Neural progenitor cell (in vitro differentiated cells): Measurements from ENCODE around the gene SYNC. TPM values are rescaled to one million over a fixed set of nuclear protein-coding genes. Genes with fewer than 3 reads are reported as not detected.
"Not testable (repeated sequence)": the region's sequence is repeated elsewhere in the genome, so short reads cannot be mapped to it uniquely, and the experiment has no call there.

Experiments
- DNase-seq: peaks from one replicate; pipeline ENCODE4 v3.0.0-alpha.2; 2016; ENCODE audit warnings: low spot score
- H2AFZ ChIP-seq: fragments of 200-600 bp; sonication (generic); replicated peaks from 2 replicates; pipeline ENCODE4 v1.6.1; 2016; ENCODE audit warnings: antibody characterized with exemption
- H3F3A ChIP-seq: fragments of 200-600 bp; sonication (generic); 2 replicates; pipeline ENCODE4 v1.6.1; 2016; ENCODE audit warnings: antibody characterized with exemption, low read depth
- H3K27ac ChIP-seq: fragments of 200-600 bp; sonication (generic); 2 replicates; pipeline ENCODE4 v1.5.1; 2016; ENCODE audit warnings: mild to moderate bottlenecking
- H3K27me3 ChIP-seq: fragments of 200-600 bp; sonication (generic); 2 replicates; pipeline ENCODE4 v1.6.1; 2016; ENCODE audit warnings: mild to moderate bottlenecking, moderate library complexity
- H3K36me3 ChIP-seq: fragments of 200-600 bp; sonication (generic); 2 replicates; pipeline ENCODE4 v1.5.1; 2016
- H3K4me1 ChIP-seq: fragments of 200-600 bp; sonication (generic); 2 replicates; pipeline ENCODE4 v1.6.1; 2016; ENCODE audit warnings: mixed run types
- H3K4me2 ChIP-seq: fragments of 200-600 bp; sonication (generic); 2 replicates; pipeline ENCODE4 v1.6.1; 2016
- H3K4me3 ChIP-seq: fragments of 200-600 bp; sonication (generic); 2 replicates; pipeline ENCODE4 v1.5.1; 2016
- H3K79me2 ChIP-seq: fragments of 200-600 bp; sonication (generic); 2 replicates; pipeline ENCODE4 v1.6.1; 2016; ENCODE audit warnings: low read depth
- H3K9ac ChIP-seq: fragments of 200-600 bp; sonication (generic); 2 replicates; pipeline ENCODE4 v1.6.1; 2016
- H3K9me3 ChIP-seq: fragments of 200-600 bp; sonication (generic); 2 replicates; pipeline ENCODE4 v1.5.1; 2016; ENCODE audit warnings: low read depth
- H4K20me1 ChIP-seq: fragments of 200-600 bp; sonication (generic); 2 replicates; pipeline ENCODE4 v1.6.1; 2016; ENCODE audit warnings: low read depth
- H3K27ac Mint-ChIP-seq: 3 replicates; pipeline ENCODE4 v1.8.0; 2021; ENCODE audit warnings: mixed read lengths
- H3K27me3 Mint-ChIP-seq: 2 replicates; pipeline ENCODE4 v1.8.0; 2022; ENCODE audit warnings: low read depth, mild to moderate bottlenecking, inconsistent platforms, moderate library complexity, mixed read lengths; ENCODE audit not compliant: insufficient read depth
- H3K36me3 Mint-ChIP-seq: 3 replicates; pipeline ENCODE4 v1.8.0; 2021; ENCODE audit warnings: mixed read lengths
- H3K4me1 Mint-ChIP-seq: 3 replicates; pipeline ENCODE4 v1.8.0; 2021; ENCODE audit warnings: mixed read lengths
- H3K4me3 Mint-ChIP-seq: 3 replicates; pipeline ENCODE4 v1.8.0; 2021; ENCODE audit warnings: mild to moderate bottlenecking, moderate library complexity, mixed read lengths
- H3K9me3 Mint-ChIP-seq: 3 replicates; pipeline ENCODE4 v1.8.0; 2020; ENCODE audit warnings: mixed read lengths
- EZH2 ChIP-seq: fragments of 200-600 bp; sonication (generic); IDR thresholded peaks from 2 replicates; pipeline ENCODE4 v1.6.1; 2017; ENCODE audit warnings: antibody characterized with exemption, mild to moderate bottlenecking, moderate library complexity
- EZH2phosphoT487 ChIP-seq: fragments of 200-600 bp; sonication (generic); IDR thresholded peaks from 2 replicates; pipeline ENCODE4 v1.6.1; 2017; ENCODE audit warnings: antibody characterized with exemption
- total RNA-seq: library from RNA; depleted of rRNA; stranded (reverse); fragments of >200 nt; gene quantifications from 2 replicates; pipeline ENCODE4 v1.2.3, GENCODE V29; 2015; ENCODE audit warnings: low replicate concordance
- TF ChIP-seq, protein P1 (sequence below): fragments of 200-600 bp; sonication (generic); IDR thresholded peaks from 2 replicates; pipeline ENCODE4 v1.5.1; 2017; ENCODE audit warnings: antibody characterized with exemption, mild to moderate bottlenecking

The SYNC gene
- total RNA-seq, 1 donor from 2014 or later = not detected

DNA sequence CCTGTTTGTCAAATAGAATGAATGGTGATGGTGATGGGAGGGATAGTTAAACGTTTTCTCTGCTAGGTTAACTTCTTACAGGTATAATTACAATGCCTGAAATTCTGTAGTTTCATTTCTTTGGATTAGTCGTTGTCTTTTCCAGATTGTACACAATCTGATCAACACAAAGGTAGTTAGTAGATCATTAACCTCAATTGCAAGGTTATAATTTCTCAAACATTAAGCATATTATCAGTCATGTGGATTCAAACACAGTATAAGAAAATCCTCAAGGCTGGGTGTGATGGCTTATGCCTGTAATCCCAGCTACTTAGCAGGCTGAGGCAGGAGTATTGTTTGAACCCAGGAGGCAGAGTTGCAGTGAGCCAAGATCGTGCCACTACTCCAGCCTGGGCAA lies 20.6 kb downstream of the SYNC start:
- no peaks in the 10 kb centered on the region for H3K4me1 ChIP-seq
- H3K4me2 ChIP-seq = no peak overlapping the region
- H2AFZ ChIP-seq = no peak overlapping the region
- H3K4me3 ChIP-seq = no peak overlapping the region
- Mint-ChIP-seq H3K9me3 (no peaks in the 10 kb centered on the region), H3K4me3 (no peak overlapping the region), H3K36me3 (peaks cover 29% of the 10 kb centered on the region), H3K27me3 (no peaks in the 10 kb centered on the region), H3K27ac (no peak overlapping the region), H3K4me1 (no peaks in the 10 kb centered on the region)
- H4K20me1 ChIP-seq = peaks cover 6% of the 10 kb centered on the region
- no peaks in the 10 kb centered on the region for H3K27me3 ChIP-seq
- H3K9ac ChIP-seq = no peak overlapping the region
- TF ChIP-seq EZH2phosphoT487 = no peak
- TF ChIP-seq, protein P1, sequence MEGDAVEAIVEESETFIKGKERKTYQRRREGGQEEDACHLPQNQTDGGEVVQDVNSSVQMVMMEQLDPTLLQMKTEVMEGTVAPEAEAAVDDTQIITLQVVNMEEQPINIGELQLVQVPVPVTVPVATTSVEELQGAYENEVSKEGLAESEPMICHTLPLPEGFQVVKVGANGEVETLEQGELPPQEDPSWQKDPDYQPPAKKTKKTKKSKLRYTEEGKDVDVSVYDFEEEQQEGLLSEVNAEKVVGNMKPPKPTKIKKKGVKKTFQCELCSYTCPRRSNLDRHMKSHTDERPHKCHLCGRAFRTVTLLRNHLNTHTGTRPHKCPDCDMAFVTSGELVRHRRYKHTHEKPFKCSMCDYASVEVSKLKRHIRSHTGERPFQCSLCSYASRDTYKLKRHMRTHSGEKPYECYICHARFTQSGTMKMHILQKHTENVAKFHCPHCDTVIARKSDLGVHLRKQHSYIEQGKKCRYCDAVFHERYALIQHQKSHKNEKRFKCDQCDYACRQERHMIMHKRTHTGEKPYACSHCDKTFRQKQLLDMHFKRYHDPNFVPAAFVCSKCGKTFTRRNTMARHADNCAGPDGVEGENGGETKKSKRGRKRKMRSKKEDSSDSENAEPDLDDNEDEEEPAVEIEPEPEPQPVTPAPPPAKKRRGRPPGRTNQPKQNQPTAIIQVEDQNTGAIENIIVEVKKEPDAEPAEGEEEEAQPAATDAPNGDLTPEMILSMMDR = no peak
- no peak for TF ChIP-seq EZH2
- H3K79me2 ChIP-seq = no peaks in the 10 kb centered on the region
- no peak overlapping the region for H3K27ac ChIP-seq
- peaks cover 63% of the 10 kb centered on the region for H3F3A ChIP-seq
- H3K36me3 ChIP-seq = peaks cover 13% of the 10 kb centered on the region
- DNase-seq = no peak
- H3K9me3 ChIP-seq = no peaks in the 10 kb centered on the region

DNA sequence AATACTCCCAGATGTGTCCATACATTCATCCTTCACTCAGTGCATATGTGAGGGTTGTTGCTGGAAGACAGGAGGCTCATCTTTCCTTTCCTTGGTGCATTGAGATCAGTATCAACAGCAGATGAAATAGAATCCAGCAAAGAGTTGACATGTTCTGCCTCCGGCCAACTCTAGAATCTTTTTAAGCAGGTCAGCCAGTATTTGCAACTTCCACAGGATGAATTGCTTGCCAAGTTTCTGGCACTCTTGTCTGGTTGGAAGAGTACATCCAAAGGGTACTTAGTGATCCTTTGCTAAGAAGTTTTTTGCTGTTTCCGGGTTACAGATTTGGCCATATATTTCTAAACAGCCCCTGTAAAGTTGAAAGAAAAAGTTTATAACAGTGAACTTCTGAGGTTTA lies 21.1 kb downstream of the SYNC start:
- peaks cover 2% of the 10 kb centered on the region for H4K20me1 ChIP-seq
- H2AFZ ChIP-seq = no peak overlapping the region
- H3K79me2 ChIP-seq = no peaks in the 10 kb centered on the region
- no peak overlapping the region for H3K4me3 ChIP-seq
- no peak overlapping the region for H3K27ac ChIP-seq
- H3K9ac ChIP-seq = no peak overlapping the region
- peaks cover 64% of the 10 kb centered on the region for H3F3A ChIP-seq
- H3K9me3 ChIP-seq = no peaks in the 10 kb centered on the region
- no peak for DNase-seq
- H3K4me1 ChIP-seq = no peaks in the 10 kb centered on the region
- H3K27me3 Mint-ChIP-seq = no peaks in the 10 kb centered on the region
- no peak overlapping the region for H3K4me3 Mint-ChIP-seq
- H3K4me2 ChIP-seq = no peak overlapping the region
- H3K36me3 ChIP-seq = peaks cover 13% of the 10 kb centered on the region
- no peaks in the 10 kb centered on the region for H3K9me3 Mint-ChIP-seq
- no peaks in the 10 kb centered on the region for H3K27me3 ChIP-seq
- TF ChIP-seq EZH2 (no peak), EZH2phosphoT487 (no peak)
- TF ChIP-seq, protein P1 = no peak
- no peaks in the 10 kb centered on the region for H3K4me1 Mint-ChIP-seq
- peaks cover 29% of the 10 kb centered on the region for H3K36me3 Mint-ChIP-seq
- no peak overlapping the region for H3K27ac Mint-ChIP-seq

DNA sequence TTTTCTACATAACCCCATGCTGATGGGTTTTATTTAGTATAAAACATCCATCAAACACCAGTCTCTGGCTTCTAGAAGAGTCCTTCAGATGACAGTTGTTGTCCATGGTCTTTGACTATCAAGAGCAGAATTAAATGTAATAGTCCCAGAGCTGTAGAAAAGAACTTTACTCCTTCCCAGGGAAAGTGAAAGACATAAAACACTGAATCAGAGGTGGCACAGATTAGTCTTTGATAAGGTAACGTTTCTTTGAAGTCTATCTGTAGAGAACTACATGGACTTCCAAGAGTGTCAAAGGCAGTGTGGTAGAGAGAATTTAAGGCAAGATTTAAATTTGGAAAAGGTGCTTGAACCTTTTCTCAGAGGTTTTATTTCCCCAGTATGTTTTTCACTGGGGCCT lies 21.9 kb downstream of the SYNC start:
- Histone ChIP-seq H4K20me1 (no peaks in the 10 kb centered on the region), H3K9ac (no peak overlapping the region), H3F3A (peaks cover 64% of the 10 kb centered on the region), H3K9me3 (no peaks in the 10 kb centered on the region), H2AFZ (no peak overlapping the region), H3K4me2 (no peak overlapping the region), H3K4me1 (no peaks in the 10 kb centered on the region), H3K79me2 (no peaks in the 10 kb centered on the region), H3K36me3 (peaks cover 13% of the 10 kb centered on the region), H3K27ac (peak overlapping the region; percentile 46), H3K4me3 (no peak overlapping the region), H3K27me3 (no peaks in the 10 kb centered on the region)
- Mint-ChIP-seq H3K9me3 (no peaks in the 10 kb centered on the region), H3K27me3 (peaks cover 2% of the 10 kb centered on the region), H3K4me1 (no peaks in the 10 kb centered on the region), H3K36me3 (peaks cover 26% of the 10 kb centered on the region), H3K27ac (no peak overlapping the region), H3K4me3 (no peak overlapping the region)
- TF ChIP-seq EZH2phosphoT487 (no peak), EZH2 (no peak)
- TF ChIP-seq, protein P1 = no peak
- DNase-seq = no peak

DNA sequence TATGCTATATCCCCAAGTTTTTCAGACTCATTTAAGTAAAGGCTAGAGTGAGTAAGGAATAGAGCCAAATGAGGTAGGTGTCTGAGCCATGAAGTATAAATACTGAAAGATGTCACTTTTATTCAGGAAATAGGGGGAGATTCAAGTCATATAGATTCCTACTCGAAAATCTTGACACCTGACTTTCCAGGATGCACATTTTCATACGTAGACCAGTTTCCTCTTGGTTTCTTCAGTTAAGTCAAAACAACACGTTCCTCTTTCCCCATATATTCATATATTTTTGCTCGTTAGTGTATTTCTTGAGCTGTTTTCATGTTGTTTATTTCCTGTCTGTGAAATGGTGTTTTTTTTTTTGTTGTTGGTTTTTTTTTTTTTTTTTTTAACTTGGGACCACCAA lies 22.6 kb downstream of the SYNC start:
- H3K9me3 ChIP-seq, H3K27ac ChIP-seq, H3K27me3 ChIP-seq, H3K4me2 ChIP-seq, H3K4me3 ChIP-seq, DNase-seq, H3K4me3 Mint-ChIP-seq, H3K79me2 ChIP-seq, H2AFZ ChIP-seq, H3K4me1 ChIP-seq, H3K27me3 Mint-ChIP-seq, H3K9ac ChIP-seq, H3K27ac Mint-ChIP-seq, H4K20me1 ChIP-seq, H3K4me1 Mint-ChIP-seq, H3K9me3 Mint-ChIP-seq: not testable (repeated sequence)
- peaks cover 13% of the 10 kb centered on the region for H3K36me3 ChIP-seq
- H3F3A ChIP-seq = peaks cover 58% of the 10 kb centered on the region
- peaks cover 27% of the 10 kb centered on the region for H3K36me3 Mint-ChIP-seq
